Measurements from ENCODE around the gene FAM25A.
A peak's percentile ranks its signal among the peaks of the same experiment; 100 is the strongest.
"Not testable (repeated sequence)": the region's sequence is repeated elsewhere in the genome, so short reads cannot be mapped to it uniquely, and the experiment has no call there.

Gene FAM25A

DNA sequence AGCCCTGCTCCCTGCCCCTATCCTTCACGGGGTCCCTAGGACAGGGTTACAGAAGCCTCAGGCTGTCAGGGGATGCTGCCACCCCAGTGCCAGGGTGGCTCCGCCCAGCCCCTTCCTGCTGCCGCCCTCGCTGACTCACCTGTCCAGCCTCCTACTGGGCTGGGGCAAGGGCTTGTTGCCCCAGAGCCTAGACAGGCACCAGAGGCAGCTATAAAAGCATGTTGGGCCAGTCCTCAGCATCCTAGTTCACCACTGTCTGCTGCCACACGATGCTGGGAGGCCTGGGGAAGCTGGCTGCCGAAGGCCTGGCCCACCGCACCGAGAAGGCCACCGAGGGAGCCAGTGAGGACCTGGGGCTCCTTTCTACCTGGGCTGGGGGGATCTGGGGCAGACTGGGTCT, at the start of gene FAM25A:
Gene FAM25A (plus strand): TSS at position 239 of the 400 bp plus-strand sequence. CDS start 31 bp downstream, at position 270.
- not testable (repeated sequence) for DNase-seq (ENCODE audit: low spot score)

DNA sequence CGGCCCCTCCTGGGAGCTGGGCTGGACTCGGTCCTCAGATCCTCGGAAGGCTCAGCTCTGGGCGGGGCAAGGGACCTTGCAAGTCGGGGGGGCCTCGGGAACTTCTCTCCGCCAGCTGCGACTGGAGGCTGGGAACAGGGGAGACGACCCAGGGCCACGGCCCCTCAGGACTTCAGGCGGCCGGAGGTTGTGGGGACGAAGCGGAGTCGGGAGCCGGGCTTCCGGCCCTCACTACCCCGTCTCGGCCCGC, 49.2 kb upstream of the FAM25A start:
- DNase-seq (ENCODE audit: low spot score): no peak
- TF ChIP-seq, protein P1, sequence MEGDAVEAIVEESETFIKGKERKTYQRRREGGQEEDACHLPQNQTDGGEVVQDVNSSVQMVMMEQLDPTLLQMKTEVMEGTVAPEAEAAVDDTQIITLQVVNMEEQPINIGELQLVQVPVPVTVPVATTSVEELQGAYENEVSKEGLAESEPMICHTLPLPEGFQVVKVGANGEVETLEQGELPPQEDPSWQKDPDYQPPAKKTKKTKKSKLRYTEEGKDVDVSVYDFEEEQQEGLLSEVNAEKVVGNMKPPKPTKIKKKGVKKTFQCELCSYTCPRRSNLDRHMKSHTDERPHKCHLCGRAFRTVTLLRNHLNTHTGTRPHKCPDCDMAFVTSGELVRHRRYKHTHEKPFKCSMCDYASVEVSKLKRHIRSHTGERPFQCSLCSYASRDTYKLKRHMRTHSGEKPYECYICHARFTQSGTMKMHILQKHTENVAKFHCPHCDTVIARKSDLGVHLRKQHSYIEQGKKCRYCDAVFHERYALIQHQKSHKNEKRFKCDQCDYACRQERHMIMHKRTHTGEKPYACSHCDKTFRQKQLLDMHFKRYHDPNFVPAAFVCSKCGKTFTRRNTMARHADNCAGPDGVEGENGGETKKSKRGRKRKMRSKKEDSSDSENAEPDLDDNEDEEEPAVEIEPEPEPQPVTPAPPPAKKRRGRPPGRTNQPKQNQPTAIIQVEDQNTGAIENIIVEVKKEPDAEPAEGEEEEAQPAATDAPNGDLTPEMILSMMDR (IDR thresholded peaks at IDR 0.05; ENCODE audit: extremely low read depth, missing control alignments): no peak

DNA sequence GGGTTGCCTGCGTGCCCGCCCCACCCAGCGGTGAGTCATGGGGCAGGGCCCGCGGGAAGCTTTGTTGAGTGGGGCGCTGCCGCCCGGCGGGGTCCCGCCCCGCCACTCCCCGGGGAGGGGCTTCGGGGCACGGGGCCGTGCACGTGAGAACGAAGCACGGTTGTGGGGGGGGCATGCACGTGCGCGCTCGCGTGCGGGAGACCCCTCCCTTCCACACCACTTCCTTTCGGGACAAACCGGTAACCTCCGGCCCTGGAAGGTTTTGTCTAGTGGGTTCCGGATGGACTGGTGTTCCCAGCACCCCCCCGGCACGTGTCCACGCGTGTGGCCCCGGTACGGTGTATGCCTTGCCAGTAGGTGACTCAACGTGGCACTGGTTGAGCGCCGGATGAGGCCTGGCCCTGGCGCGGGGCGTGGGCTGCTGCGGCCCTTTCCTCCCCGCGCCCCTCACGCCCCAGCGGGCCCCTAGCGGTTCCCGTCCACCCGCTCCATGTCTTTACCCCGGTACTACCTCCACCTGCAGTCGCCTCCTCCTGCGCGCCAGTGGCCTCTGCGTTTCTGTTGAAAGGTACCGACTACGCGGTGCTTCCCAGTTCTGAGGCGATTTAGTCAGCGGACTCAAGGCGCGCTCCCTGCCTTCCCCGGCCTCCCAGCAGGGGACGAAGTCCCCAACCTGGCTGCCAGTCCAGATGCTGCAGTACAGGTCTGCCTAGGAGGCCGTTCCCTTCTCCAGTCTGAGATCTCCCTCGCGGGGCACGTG, 48.7 kb upstream of the FAM25A start:
- TF ChIP-seq, protein P1 (IDR thresholded peaks at IDR 0.05; ENCODE audit: extremely low read depth, missing control alignments): no peak
- peak; percentile 93 for DNase-seq (ENCODE audit: low spot score)

GRCh38 chr10:86972613-86973380, 47.3 kb upstream of the FAM25A start:
- TF ChIP-seq, protein P1 (IDR thresholded peaks at IDR 0.05; ENCODE audit: extremely low read depth, missing control alignments): no peak
- no peak for DNase-seq (ENCODE audit: low spot score)

- DNase-seq (ENCODE audit: low spot score): no peak
- TF ChIP-seq, protein P1 (IDR thresholded peaks at IDR 0.05; ENCODE audit: extremely low read depth, missing control alignments): no peak
These were observed 45.6 kb upstream of the FAM25A start for GRCh38 chr10:86974484-86974883.

- TF ChIP-seq, protein P1 (IDR thresholded peaks at IDR 0.05; ENCODE audit: extremely low read depth, missing control alignments): no peak
- DNase-seq (ENCODE audit: low spot score): no peak
These were observed 43.6 kb upstream of the FAM25A start for GRCh38 chr10:86976362-86977056.

GRCh38 chr10:86978457-86978856, 41.6 kb upstream of the FAM25A start:
- DNase-seq (ENCODE audit: low spot score): not testable (repeated sequence)

DNA sequence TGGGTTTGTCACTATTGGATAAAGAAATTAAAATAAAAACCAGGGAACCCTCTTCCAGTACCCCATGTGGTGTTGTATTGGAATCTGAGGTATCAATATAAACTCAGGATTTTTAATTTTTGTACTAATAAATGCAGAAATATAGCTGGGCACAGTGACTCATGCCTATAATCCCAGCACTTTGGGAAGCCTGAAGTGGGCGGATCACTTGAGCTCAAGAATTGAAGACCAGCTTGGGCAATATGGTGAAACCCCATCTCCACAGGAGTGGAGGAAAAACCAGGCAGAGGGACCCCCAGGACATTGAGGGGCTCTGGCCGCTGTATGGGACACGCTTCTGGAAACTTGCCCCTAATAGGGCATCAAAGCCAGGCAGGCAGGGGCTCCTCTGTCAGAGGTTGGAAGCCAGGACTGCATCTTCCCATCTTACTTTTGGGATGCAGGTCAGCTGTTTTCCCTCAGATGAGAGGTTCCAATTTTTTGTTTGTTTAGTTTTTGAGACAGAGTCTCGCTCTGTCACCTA, 40.7 kb upstream of the FAM25A start:
- DNase-seq (ENCODE audit: low spot score): no peak
- TF ChIP-seq, protein P1 (IDR thresholded peaks at IDR 0.05; ENCODE audit: extremely low read depth, missing control alignments): no peak

Data from GM20000 (cell line).